Uterus (tissue), 2 donors: ENCODE results near the gene RTL5.

Experiments
- POLR2A ChIP-seq, 2 donors: fragments of 450-650 bp; IDR thresholded peaks; one replicate each; pipeline ENCODE4 v1.6.1; 2016; ENCODE audit warnings: antibody characterized with exemption in 2 of 2, mild to moderate bottlenecking in 1 of 2, moderate library complexity in 1 of 2
- TF ChIP-seq, protein P1 (sequence below), 4 experiments: fragments of 200-600 bp in 2 of 4; fragments of 450-650 bp in 2 of 4; sonication (generic) in 2 of 4; IDR thresholded peaks; one replicate each; pipeline ENCODE4 v1.5.1; 2016 to 2019; ENCODE audit warnings: antibody characterized with exemption in 4 of 4, mild to moderate bottlenecking in 2 of 4, moderate library complexity in 1 of 4

DNA sequence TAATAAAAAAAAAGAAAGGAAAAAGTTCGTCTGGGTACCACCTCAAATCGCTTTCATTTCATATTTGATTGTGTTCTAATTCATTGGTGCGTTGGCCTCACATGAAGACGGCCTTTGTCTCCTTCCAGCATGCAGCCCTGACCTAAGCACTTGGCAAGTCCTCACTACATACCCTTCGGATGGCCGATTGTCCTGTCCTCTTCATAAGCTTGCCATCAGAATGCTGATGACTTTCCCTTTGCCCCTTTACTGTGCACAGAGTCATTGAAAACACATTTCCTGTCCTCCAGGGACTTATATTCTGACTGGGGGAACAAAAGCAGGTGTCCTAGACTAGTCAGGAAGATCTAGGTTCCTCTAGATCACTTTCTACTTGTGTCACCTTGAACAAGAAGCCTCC, 43.0 kb downstream of the RTL5 start:
- TF ChIP-seq, protein P1, sequence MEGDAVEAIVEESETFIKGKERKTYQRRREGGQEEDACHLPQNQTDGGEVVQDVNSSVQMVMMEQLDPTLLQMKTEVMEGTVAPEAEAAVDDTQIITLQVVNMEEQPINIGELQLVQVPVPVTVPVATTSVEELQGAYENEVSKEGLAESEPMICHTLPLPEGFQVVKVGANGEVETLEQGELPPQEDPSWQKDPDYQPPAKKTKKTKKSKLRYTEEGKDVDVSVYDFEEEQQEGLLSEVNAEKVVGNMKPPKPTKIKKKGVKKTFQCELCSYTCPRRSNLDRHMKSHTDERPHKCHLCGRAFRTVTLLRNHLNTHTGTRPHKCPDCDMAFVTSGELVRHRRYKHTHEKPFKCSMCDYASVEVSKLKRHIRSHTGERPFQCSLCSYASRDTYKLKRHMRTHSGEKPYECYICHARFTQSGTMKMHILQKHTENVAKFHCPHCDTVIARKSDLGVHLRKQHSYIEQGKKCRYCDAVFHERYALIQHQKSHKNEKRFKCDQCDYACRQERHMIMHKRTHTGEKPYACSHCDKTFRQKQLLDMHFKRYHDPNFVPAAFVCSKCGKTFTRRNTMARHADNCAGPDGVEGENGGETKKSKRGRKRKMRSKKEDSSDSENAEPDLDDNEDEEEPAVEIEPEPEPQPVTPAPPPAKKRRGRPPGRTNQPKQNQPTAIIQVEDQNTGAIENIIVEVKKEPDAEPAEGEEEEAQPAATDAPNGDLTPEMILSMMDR (IDR thresholded peaks at IDR 0.05) = no peak
- TF ChIP-seq POLR2A (IDR thresholded peaks at IDR 0.05) = no peak
